Activated CD4-positive, alpha-beta T cell treated with anti-CD3 and anti-CD28 coated beads, Interleukin-2, Interleukin-4, amounts not matched to agents 100 ng/mL and 50 ng/mL, durations not matched to agents 16 hours and 8 hours (primary cell): ENCODE data around the gene TC2N.
"Not testable (repeated sequence)": the region's sequence is repeated elsewhere in the genome, so short reads cannot be mapped to it uniquely, and the experiment has no call there.

Source experiments
- DNase-seq: peaks from one replicate; pipeline ENCODE4 v3.0.0-alpha.2; 2020; ENCODE audit warnings: low spot score

Gene TC2N

GRCh38 chr14:91889477-91890211 is 22.3 kb upstream of the TC2N start:
- no peak for DNase-seq

GRCh38 chr14:91888641-91889476 is 21.5 kb upstream of the TC2N start:
- no peak for DNase-seq

GRCh38 chr14:91886961-91887360 is 19.6 kb upstream of the TC2N start:
- no peak for DNase-seq

GRCh38 chr14:91885839-91886238 is 18.5 kb upstream of the TC2N start:
- DNase-seq, result no peak

- DNase-seq, result no peak
These were observed 17.9 kb upstream of the TC2N start for GRCh38 chr14:91885113-91885712.

GRCh38 chr14:91884664-91885063 is 17.3 kb upstream of the TC2N start:
- DNase-seq, result no peak

- DNase-seq, result no peak
These were observed 16.4 kb upstream of the TC2N start for GRCh38 chr14:91883753-91884152.

- no peak for DNase-seq
These were observed 15.4 kb upstream of the TC2N start for GRCh38 chr14:91882776-91883175.

- no peak for DNase-seq
These were observed 15.0 kb upstream of the TC2N start for GRCh38 chr14:91882369-91882768.

- DNase-seq, result no peak
These were observed 11.9 kb upstream of the TC2N start for GRCh38 chr14:91879196-91879595.

- DNase-seq, result no peak
These were observed 10.9 kb upstream of the TC2N start for GRCh38 chr14:91878274-91878673.

- DNase-seq, result no peak
These were observed 10.1 kb upstream of the TC2N start for GRCh38 chr14:91877376-91877915.

- DNase-seq, result no peak
These were observed 9.2 kb upstream of the TC2N start for GRCh38 chr14:91876492-91876891.

GRCh38 chr14:91875525-91876286 is 8.4 kb upstream of the TC2N start:
- DNase-seq, result no peak

GRCh38 chr14:91873471-91874415 is 6.4 kb upstream of the TC2N start:
- peak; percentile 91 for DNase-seq

GRCh38 chr14:91872517-91873470 is 5.5 kb upstream of the TC2N start:
- DNase-seq, result no peak

GRCh38 chr14:91872011-91872501 is 4.7 kb upstream of the TC2N start:
- DNase-seq, result peak; percentile 67

GRCh38 chr14:91871401-91871800 is 4.1 kb upstream of the TC2N start:
- not testable (repeated sequence) for DNase-seq

GRCh38 chr14:91870890-91871289 is 3.6 kb upstream of the TC2N start:
- DNase-seq, result no peak
